PFSK-1 (cell line): ENCODE measurements around the gene EFNA2.

ENCODE experiments used
- FOXP2 ChIP-seq: optimal IDR thresholded peaks from 2 replicates; pipeline ENCODE3; 2011; ENCODE audit warnings: borderline replicate concordance, control low read depth, inconsistent platforms; ENCODE audit not compliant: insufficient read depth; ENCODE audit errors: extremely low read length, extremely low read depth
- POLR2AphosphoS5 ChIP-seq: IDR thresholded peaks from 2 replicates; pipeline ENCODE4 v1.6.1; 2012; ENCODE audit warnings: low read depth, mild to moderate bottlenecking, control low read depth, low read length, moderate library complexity
- REST ChIP-seq, 2 experiments: IDR thresholded peaks; 2 replicates each; pipeline versions ENCODE4 v1.6.1 to v1.8.0; 2011 to 2012; ENCODE audit warnings: low read depth in 2 of 2, low read length in 2 of 2, control low read depth in 1 of 2, inconsistent platforms in 1 of 2, mild to moderate bottlenecking in 1 of 2, moderate library complexity in 1 of 2; ENCODE audit not compliant: insufficient read depth in 1 of 2
- SIN3A ChIP-seq: IDR thresholded peaks from 2 replicates; pipeline ENCODE4 v1.6.1; 2012; ENCODE audit warnings: mild to moderate bottlenecking, low read length, moderate library complexity, borderline replicate concordance; ENCODE audit not compliant: insufficient read depth
- TAF1 ChIP-seq: IDR thresholded peaks from 2 replicates; pipeline ENCODE4 v1.6.1; 2012; ENCODE audit warnings: low read length, control low read depth, borderline replicate concordance; ENCODE audit not compliant: insufficient read depth

Gene EFNA2

GRCh38 chr19:1239420-1239795 lies 46.3 kb upstream of the EFNA2 start:
- TF ChIP-seq REST (IDR thresholded peaks at IDR 0.05; ENCODE audit: insufficient read depth in 1 of 2, low read depth in 2 of 2, low read length in 2 of 2) (no peak), SIN3A (no peak), FOXP2 (no peak), TAF1 (no peak), POLR2AphosphoS5 (no peak)

- TF ChIP-seq SIN3A = no peak
- no peak for TF ChIP-seq REST (IDR thresholded peaks at IDR 0.05; ENCODE audit: insufficient read depth in 1 of 2, low read depth in 2 of 2, low read length in 2 of 2)
- TF ChIP-seq TAF1 = no peak
- TF ChIP-seq FOXP2 = no peak
- TF ChIP-seq POLR2AphosphoS5 = no peak
Measured at GRCh38 chr19:1239796-1240737, 45.6 kb upstream of the EFNA2 start.

GRCh38 chr19:1240925-1241324 lies 44.7 kb upstream of the EFNA2 start:
- no peak for TF ChIP-seq TAF1
- no peak for TF ChIP-seq POLR2AphosphoS5
- TF ChIP-seq FOXP2 = no peak
- TF ChIP-seq REST (IDR thresholded peaks at IDR 0.05; ENCODE audit: insufficient read depth in 1 of 2, low read depth in 2 of 2, low read length in 2 of 2) = no peak
- no peak for TF ChIP-seq SIN3A

- peak; percentile 60; the same call in 1 of the 2 replicates for TF ChIP-seq TAF1
- TF ChIP-seq SIN3A = no peak
- peak in 1 of 2 experiments; percentile 44; a peak in 1 of 4 replicates for TF ChIP-seq REST (IDR thresholded peaks at IDR 0.05; ENCODE audit: insufficient read depth in 1 of 2, low read depth in 2 of 2, low read length in 2 of 2)
- TF ChIP-seq FOXP2 = no peak
- TF ChIP-seq POLR2AphosphoS5 = no peak; the same call in 1 of the 2 replicates
Measured at GRCh38 chr19:1241417-1242095, 44.1 kb upstream of the EFNA2 start, which contains the start of gene ATP5F1D. ATP5F1D (plus strand) TSS chr19:1241751; CDS start chr19:1241851, 100 bp downstream.
